HG03439 (cell line): ENCODE measurements around the gene PLXNA2.

Source experiments
- ATAC-seq: cut with Tn5 transposase; IDR thresholded peaks from one replicate; pipeline ENCODE4 v1.9.1; 2021; ENCODE audit warnings: mild to moderate bottlenecking, moderate library complexity; ENCODE audit not compliant: unreplicated experiment

Gene PLXNA2

GRCh38 chr1:208126108-208126507 lies 118.1 kb downstream of the PLXNA2 start:
- ATAC-seq, result no peak

DNA sequence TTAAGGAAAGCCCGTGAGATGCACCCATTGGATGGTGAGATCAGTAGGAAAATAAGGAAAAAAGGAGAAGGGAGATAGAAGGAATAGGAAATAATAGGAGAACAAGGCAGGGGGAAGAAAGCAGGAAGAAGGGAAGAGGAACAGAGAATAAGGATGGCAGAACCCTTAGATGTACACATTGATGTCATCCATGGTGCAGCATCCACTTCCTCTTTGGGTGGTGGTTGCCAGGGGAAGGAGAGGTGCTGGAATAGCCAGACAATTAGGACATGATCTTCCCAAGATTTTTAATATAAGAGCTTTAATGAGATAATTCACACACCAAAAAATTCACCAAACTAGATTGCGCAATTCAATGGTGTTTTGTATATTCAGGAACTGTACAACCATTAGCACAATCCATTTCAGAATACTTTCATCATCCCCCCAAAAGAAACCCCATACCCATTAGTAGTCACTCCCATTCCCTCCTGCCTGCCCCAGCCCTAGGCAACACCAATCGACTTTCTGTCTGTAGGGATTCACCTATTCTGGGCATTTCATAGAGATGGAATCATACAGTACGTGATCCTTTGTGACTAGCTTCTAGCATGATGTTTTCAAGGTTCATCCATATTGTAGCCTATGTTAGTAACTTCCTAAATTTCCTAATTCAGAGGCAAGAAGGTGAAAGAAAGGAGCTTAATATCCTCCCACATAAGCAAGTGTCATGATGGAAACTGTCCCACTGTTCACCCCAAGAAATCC lies 121.4 kb downstream of the PLXNA2 start:
- ATAC-seq, result no peak

DNA sequence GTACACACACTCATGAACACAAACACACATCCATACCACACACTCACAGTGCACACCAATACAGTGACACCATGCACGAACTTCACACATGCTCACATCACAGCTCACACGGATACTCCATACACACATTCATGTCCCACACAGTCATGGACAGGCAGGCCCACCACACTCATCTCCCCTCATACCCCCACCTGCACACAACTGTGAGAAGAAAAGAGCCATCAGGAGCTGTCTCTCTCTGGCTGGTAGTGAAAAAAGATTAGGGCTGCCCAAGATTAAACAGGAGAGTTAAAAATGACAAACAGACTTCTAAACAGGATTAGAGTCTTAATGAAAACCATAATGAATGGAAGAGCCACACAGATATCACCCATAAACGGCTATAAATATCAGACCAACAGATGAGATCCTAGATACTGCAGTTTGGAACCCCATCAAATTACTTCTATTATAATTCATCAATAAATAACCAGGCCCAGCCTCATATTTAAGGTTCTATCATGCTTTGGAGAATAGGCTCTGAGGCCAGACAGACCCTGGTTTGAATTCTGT lies 122.3 kb downstream of the PLXNA2 start:
- ATAC-seq, result no peak

GRCh38 chr1:208120431-208120790 lies 123.8 kb downstream of the PLXNA2 start:
- ATAC-seq, result no peak

- ATAC-seq, result no peak
Observed at GRCh38 chr1:208118841-208119606, 125.2 kb downstream of the PLXNA2 start.

GRCh38 chr1:208118306-208118705 lies 125.9 kb downstream of the PLXNA2 start:
- no peak for ATAC-seq

- ATAC-seq, result no peak
Observed at GRCh38 chr1:208117826-208118225, 126.4 kb downstream of the PLXNA2 start.

GRCh38 chr1:208117409-208117808 lies 126.8 kb downstream of the PLXNA2 start:
- no peak for ATAC-seq

GRCh38 chr1:208115924-208116640 lies 128.1 kb downstream of the PLXNA2 start:
- ATAC-seq, result no peak

DNA sequence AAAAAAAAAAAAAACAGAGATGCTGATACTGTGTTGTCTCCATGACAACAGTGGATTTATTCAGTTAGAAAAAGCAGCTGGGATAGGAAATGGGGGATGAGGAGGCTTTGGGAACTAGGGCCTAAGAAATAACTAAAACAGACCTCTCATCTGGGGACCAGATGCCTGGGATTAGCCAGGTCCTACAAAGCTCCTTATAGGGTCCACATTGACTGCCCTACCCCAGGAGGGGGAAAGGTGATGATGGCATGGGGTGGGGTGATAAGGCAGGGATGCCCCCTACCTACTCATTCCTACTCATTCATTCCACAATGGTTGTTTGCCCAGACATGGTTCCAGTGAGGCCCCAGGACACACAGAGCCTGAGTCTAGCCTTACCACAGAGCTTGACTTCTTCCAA lies 131.2 kb downstream of the PLXNA2 start:
- no peak for ATAC-seq

DNA sequence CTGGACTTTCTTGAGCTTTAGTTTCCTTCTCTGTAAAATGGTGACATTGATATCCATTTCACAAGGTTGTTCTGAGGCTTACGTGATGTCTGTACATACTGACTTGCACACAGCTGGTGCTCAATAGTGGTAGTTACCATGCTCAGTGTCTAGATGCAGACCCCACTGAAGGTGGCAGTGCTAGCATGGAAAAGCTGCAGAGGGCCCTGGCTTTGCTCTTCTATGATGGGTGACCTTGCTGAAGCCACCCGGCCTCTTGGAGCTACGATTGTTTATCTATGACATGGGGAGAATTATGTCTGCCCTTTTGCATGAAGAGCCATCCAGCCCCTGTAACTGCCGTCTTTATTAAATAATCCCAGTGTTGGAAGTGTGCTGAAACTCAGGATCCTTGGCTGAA lies 131.8 kb downstream of the PLXNA2 start:
- ATAC-seq, result no peak

GRCh38 chr1:208111646-208112190 lies 132.5 kb downstream of the PLXNA2 start:
- no peak for ATAC-seq

DNA sequence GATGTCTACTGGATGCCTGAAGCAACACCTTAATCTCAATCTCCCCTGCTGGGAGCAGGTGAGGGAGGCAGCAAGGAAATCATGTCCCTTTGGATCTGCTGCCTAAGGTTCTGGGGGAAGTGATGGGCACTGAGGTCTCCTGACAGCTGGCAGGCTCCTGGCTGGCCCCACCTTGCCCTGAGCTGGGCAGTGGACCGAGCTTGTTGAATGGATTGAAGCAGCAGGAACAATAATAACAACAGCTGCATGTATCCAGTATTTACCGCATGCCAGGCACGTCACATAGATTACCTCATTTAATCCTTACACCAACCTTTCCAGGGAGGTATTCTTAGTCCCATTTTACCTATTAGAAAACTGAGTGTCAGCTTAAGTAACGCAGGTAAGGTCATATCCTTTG lies 133.9 kb downstream of the PLXNA2 start:
- ATAC-seq, result no peak

DNA sequence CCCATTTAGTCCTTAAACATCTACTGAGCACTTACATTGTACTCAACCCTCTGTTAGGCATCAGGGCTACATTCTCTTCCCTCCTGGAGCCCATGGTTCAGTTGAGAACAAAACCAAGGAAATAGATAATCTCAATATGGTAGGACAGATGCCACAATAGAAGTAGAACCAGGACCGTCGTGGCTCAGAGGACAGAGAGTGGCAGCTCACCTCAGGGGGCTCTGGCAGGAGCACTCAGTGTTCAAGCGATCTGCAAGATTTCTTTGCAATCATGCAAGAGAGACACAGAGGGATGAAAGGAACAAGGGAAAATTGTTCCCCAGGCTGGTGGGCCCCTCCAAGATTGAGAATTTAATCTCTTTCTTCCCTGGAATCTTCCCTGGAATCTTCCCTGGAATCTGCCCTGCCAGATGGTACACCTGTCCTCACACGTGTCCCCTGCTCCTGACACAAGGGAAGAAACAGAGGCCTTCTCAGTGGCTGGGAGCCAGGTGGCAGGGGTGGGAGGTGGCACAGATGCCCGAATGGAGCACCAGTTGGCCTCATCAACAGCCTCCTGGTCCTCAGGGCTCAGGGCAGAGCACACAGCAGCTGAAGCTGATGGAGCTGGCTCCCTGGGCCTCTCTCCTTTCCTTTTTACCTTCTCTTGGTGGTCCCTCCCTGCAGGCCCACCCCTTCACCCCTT lies 135.4 kb downstream of the PLXNA2 start:
- ATAC-seq, result no peak

GRCh38 chr1:208108213-208108608 lies 136.0 kb downstream of the PLXNA2 start:
- no peak for ATAC-seq

DNA sequence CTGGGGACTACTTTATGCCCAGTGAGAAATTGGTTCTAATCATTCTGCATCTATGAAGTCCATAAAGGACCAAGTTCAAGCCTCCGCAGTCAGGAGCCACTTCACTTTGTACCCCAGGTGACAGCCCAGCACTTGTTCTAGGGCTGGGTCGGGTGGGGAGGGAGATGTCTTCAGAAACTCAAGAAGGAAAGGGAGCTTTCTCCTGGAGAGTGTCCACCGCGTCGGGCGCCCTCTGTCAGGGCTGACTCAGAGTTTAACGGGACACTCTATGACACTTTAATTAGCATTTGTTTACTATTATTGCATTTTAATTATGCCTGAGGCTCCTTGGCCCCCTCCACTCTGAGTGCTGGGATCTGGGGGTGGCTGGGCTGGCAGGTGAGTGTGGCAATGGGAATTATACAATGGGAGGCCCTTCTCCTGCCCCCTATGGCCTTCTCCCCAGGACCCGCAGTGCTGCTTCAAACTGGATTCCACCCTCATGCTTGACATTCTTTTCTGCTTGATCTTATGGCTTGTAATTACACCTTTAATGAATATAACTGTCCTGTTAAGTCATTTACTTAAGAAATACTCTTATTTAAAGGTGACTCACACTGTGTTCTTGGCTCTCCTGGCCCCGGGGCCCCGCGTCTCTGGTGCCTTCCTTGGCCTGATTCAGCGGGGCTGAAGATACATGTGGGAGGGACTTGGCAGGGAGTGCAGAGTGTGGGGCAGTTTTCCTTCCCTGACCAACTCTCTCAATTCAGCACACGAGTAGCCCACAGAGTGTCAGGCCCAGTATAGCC lies 136.6 kb downstream of the PLXNA2 start:
- ATAC-seq, result no peak

- no peak for ATAC-seq
Observed at GRCh38 chr1:208106218-208106617, 138.0 kb downstream of the PLXNA2 start.

DNA sequence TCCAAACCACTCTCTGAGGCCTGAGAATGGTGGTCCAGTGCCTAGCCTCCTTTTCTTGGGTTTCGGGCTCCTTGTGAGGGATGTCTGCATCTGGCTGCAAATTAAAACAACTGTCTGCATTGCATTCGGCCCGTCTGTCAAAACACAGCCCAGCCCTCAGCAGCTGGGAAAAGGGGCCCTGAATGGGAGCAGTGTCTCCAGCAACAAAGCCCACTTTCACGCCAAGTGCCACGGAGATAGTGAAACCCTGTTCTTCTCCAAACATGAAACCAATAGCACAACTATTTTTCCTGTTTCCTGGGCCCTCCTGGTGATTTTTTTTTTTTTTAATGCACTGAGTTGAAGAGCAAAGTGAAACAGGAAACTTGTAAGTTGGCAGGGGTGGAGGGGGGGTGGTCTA lies 138.4 kb downstream of the PLXNA2 start:
- no peak for ATAC-seq

DNA sequence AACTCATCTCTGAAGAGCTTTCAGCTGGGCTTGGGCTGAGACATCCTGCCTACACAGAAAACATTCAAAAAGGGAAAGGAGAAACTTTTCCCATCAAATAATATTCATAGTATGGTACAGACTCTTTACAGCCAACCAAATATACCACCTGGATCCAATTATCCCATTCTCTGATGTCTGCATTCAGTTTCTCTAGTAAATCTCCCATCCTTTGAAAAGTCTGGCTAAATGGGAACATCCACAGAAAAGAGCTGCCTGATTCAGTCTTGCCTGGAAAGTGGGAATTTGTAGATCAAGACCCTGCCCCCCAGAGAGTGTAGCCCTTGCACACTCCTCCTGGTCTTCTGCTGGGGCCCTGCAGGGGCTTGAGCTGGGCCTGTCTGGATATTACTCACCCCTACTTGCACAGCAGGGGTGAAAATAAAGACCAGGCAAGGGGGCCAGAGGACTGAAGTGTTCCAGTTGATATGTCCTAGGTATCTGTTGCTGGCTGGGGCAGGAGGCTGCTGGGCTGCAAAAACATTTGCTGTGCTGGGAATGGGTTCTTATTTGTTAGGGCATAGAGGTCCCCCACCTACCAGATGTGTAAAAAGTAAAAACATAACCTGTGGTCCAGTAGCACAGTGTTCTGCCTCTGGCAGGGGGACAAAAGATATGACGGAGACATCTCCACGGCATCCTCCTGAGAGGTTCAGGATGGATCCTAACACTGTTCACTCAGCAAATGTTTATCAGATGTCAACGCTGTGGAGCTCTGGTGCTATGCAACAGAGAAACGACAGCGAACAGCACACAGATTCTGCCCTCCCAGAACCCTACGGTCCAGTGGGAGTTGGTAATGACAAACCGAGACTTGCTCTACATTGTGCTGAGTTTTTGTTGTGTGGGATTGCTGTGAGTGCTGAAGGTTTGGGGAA lies 140.3 kb downstream of the PLXNA2 start:
- ATAC-seq, result no peak
